ENCODE measurements around the gene MYO1A.

The MYO1A gene

GRCh38 chr12:57012600-57013465 lies 37.1 kb downstream of the MYO1A start:
- DNase-seq, result no peak

DNA sequence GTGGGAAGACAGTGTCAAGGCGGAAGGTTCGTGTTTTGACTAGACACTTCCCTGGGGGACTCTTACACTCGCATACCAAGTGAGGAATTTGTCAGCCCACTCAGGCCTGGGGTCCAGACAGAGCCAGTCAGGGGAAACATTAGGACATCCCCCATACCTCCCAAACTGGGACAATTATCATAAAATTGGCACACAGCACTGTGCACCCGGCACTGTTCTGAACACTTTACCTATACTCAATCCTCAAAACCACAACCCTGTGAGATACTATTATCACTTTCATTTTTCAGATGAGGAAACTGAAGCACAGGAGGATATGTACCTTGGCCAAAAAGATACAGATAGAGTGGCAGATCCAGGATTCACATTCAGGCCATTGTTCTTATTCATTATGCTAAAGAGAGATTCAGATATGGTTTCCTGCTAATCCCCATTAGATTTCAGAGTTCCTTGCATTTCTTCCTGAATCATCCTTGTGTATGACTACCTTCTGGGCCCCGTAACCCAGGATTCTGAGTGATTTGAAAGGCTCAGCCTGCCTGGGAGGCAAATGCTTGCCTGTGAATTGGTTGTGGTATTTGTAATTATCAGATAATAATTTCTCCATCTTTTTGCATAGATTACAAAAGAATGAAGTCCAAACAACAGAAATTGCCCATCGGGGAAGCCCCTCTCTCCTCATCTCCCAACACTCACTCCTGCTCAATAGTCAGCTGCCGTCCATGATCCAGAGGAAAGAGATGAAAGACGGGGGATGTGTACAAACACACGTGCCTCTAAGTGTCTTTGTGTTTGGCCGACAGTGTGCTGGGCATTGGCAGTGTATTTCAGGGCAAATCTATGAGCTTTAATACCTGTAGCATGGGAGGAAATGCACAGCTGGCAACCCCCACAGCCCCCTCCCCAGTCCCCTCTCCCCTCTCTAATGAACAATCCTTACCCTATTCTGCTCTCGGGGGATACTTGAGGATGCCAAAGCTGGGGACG lies 38.2 kb downstream of the MYO1A start:
- DNase-seq, result no peak

- no peak for DNase-seq
Observed at GRCh38 chr12:57010627-57011247, 39.2 kb downstream of the MYO1A start.

- no peak for DNase-seq
Observed at GRCh38 chr12:57009949-57010626, 39.8 kb downstream of the MYO1A start.

DNA sequence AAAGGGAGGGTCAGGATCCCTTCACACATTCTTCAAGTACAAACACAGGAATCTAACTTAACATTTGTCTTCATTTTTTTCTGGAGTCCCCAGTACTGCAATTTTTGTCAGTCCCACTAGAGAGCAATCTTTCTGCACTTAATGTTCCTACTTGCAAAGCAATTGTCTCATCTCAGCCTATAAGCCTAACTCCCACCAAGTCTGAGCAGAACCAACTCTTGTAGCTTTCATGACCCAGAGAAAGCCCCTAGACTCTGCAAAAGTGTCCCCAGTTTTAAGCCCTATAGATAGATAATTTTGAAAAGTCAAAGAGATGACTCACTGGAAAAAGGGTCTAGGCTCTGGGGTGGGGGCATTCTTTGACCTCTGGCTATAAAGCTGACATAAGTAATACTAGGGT lies 41.8 kb downstream of the MYO1A start:
- DNase-seq, result peak; percentile 72

DNA sequence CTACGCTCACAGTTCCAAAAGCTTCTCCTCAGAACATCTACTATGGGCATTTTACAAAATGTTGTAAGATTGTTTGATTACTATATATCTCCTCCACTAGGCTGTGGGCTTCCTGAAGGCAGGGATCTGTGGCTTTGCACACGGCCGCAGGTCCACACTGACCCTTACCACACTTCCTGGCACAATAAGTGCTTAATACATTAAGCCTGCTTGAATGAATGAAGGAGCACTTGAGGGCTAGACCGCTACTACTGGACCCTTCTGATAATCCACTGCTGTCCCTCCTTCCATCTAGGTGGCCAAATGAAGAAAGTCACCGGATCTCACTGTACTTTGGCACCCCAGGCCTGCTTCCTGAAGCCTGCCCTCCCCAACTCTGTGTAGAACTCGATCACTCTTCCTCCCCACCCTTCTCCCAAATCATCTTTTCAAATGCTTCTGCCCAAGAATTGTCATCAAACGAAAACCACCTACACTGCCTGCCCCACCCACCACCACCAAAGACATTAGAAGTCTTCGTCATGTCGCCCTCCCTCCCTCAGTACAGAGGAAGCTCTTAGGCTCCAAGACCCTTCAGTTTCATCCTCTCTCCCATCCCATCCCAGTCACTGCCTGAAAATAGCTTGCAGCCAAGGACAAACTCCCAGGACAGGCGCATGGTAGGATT lies 43.0 kb downstream of the MYO1A start:
- no peak for DNase-seq

- DNase-seq, result peak; percentile 73
Observed at GRCh38 chr12:57005980-57006808, 43.7 kb downstream of the MYO1A start, which contains the start of gene ZBTB39. Gene ZBTB39, minus strand, starts transcription at chr12:57006546. Its CDS starts 1,629 bp downstream, at chr12:57004917.

DNA sequence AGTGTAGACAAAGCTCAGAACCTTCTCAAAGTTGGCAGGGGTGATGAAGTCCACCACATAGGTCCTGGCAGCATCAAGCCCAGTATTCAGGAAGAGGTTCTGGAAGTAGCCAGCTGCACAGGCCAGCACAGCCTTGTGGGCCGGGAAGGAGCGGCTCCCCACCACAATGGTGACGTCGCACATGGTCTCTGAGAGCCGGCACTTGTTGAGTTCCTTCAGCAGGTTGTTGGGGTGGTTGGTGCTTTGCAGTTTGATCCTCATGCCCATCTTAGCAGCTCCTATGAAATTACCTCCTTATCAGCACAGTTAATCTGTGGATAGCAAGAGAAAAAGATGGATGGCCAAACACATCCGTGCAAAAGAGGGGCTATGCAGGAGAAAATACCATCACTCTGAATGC lies 45.3 kb downstream of the MYO1A start:
- no peak for DNase-seq

- DNase-seq, result no peak
Observed at GRCh38 chr12:57003395-57003794, 46.5 kb downstream of the MYO1A start.

DNA sequence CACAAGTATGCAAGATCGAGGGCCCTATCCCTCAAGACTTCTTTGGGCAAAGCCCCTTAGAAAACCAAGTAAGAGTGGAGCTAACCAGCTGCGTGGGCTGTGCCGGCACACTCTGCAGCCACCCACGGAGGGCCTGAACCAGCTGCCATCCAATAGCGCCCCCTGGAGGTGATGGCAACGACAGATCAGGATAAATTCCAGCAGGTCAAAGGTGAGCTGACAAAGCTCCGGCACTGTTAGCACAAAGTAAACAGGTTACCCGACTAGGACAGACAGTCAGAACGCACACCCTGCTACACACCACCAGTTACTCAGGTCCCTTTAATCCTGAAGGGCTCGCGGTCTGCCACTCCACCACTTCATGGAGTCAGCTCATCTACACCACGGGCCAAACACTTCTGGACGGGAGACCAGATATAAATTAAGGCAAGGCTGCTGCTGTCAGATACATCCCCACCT lies 48.5 kb downstream of the MYO1A start:
- peak; percentile 49 for DNase-seq

DNA sequence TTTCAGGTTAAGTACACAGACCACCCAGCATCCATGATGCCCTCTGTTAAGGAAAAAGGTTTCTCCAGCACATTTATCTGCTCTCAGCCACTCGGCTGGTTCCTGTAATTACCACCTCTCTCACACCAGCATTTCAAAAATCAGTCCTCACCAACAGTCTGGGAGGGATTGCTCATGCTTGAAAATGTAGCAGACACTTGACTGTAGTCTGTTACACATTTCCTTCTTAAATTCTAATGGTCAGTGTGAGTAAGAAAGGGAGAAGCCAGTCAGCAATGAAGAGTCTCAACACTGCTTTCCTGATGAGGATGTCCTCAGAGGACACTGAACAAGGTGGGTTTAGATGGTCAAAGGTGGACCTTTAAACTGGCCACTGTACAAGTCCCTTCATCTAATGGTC lies 49.5 kb downstream of the MYO1A start:
- no peak for DNase-seq

DNA sequence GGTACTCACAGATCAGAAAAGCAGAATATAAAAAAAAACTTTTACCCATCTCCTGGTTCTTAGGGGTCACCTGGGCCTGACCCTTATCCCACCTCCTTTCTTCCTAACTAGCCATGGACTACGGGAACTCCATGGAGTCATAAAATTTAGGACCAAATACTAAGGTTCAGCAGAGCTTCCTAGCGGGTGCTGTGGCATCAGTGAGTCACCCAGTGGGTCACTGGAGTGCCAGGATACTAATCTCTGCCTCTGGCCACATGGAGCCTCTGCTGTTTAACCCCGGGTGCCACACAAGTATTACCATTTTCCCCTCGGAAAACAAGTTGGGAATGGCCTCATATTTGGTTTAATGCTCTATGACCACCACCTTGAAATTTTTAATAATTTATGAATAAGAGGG lies 50.5 kb downstream of the MYO1A start:
- DNase-seq, result no peak

GRCh38 chr12:56998981-56999380 lies 50.9 kb downstream of the MYO1A start:
- DNase-seq, result peak; percentile 87

GRCh38 chr12:56998316-56998715 lies 51.6 kb downstream of the MYO1A start:
- no peak for DNase-seq

GRCh38 chr12:56996793-56997545 lies 53.0 kb downstream of the MYO1A start:
- no peak for DNase-seq

GRCh38 chr12:56995930-56996496 lies 53.9 kb downstream of the MYO1A start:
- DNase-seq, result no peak

DNA sequence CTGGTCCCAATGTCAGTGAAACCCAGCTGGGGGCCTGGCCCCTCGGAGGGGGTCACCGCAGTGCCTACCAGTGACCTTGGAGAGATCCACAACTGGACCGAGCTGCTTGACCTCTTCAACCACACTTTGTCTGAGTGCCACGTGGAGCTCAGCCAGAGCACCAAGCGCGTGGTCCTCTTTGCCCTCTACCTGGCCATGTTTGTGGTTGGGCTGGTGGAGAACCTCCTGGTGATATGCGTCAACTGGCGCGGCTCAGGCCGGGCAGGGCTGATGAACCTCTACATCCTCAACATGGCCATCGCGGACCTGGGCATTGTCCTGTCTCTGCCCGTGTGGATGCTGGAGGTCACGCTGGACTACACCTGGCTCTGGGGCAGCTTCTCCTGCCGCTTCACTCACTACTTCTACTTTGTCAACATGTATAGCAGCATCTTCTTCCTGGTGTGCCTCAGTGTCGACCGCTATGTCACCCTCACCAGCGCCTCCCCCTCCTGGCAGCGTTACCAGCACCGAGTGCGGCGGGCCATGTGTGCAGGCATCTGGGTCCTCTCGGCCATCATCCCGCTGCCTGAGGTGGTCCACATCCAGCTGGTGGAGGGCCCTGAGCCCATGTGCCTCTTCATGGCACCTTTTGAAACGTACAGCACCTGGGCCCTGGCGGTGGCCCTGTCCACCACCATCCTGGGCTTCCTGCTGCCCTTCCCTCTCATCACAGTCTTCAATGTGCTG lies 54.6 kb downstream of the MYO1A start:
- DNase-seq, result no peak

DNA sequence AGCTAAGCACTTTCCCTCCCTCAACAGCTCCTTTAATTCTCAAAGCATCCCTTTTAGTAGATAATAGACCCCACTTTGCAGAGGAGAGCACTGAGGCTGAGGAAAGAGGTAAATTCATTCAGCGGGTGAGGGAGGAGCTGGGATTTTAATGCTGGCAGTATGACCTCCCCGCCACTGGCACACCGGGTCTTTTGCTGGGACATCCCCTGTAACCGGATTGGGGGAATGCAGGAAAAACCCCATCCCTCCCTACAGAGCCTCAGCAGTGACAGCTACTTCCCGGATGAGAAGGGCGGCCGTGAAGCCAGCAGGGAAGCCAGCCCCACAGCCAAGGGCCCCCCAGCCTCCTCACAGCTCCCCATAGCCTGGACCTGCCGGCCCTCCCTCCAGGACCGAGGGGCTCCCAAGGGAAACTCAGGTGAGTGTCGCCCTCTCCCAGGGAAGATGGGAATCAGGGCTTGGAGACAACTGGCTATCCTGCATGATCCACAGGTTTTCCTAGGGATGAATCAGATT lies 55.6 kb downstream of the MYO1A start:
- DNase-seq, result no peak

DNA sequence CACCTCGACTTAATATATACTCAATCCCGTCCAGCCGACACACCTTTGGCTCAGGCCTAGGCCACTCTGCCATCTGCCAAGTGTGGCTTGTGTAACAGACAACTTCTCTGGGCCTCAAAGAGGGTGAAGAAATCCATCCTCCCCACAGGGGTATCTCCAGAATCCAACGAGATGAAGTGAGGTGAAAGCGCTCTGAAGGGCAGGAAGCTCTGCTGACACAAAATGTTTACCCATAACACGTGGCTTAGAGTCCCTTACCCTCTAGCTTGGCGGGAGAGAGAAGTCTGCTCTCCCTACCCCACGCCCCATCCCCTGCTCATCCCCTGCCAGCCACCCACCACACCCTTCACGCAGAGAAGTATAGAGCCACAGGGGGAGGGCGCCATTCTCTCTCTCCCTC lies 56.6 kb downstream of the MYO1A start:
- DNase-seq, result no peak

Data from inflammatory macrophage treated with lipopolysaccharide for 4 hours (primary cell).